GOT3 (cell line): ENCODE data around the gene KCNE4.

ENCODE experiments used
- DNase-seq: peaks from one replicate; lab custom pipeline; 2025; ENCODE audit warnings: mixed read lengths; lab: John Stamatoyannopoulos, UW

The KCNE4 gene

GRCh38 chr2:223087466-223087865 lies 35.5 kb downstream of the KCNE4 start:
- no peak for DNase-seq

DNA sequence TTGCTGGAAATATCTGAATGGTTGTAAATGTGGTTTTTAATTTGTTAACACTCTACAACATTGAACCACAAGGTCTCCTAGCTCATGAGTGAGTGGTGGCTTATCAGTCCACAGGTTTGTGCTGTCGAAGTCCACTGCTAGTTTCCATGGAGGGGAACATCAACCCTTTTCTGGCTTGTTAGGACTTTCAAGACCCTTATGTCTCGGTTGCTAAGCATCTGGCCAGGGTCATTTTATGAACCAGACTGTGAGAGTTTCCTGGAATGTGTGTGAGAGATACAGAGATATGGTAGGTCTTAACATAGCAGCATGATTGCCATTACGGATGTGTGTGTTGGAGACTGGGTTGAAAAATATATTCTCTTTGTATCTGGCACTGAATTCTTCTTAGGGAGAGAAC lies 36.9 kb downstream of the KCNE4 start:
- DNase-seq = no peak

DNA sequence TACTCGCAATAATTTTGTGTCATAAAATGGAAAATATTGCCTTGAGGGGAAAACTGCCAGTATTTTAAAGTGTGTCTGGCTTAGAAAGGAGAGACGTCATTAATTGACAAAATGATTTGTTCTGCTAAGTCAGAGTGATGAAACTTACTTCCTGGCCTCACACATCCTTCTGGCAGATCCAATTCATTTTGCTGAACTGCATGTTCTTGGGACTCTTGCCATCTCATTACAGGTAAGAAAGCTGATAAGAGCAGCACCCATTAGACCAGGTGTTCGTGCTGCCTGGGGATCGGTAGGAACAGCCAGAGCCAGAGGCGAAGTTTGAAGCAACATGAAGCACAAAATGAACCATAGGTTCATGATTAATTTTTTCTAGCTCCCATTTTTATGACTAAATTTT lies 38.0 kb downstream of the KCNE4 start:
- no peak for DNase-seq

DNA sequence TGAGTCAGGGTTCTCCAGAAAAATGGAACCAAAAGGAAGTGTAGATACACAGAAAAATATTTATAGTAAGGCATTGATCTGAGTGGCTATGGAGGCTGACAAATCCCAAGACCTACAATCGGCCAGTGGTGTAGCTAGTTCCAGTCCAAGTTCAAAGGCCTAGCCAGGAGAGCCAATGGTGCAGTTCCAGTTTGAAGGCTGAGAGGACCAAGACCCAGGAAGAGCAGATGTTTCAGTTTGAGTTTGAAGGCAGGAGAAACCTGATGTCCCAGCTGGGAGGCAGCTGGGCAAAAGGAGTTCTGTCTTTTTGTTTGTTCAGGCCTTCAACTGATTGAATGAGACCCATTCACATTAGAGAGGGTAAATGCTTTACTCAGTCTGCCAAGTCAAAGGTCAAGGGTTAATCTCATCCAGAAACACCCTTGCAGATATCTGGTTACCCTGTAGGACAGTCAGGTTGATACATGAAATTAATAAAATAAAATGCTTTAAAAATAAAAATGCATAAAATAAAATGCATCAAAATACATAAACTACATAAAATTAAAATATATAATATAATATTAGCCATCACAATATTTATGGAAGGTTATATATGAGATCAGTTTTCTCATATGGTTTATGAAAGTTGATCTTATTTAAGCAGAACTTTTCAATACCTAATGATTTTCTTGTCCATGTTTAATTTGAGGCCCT lies 38.7 kb downstream of the KCNE4 start:
- DNase-seq = no peak

- DNase-seq = no peak
These were observed 40.7 kb downstream of the KCNE4 start for GRCh38 chr2:223092667-223093066.

DNA sequence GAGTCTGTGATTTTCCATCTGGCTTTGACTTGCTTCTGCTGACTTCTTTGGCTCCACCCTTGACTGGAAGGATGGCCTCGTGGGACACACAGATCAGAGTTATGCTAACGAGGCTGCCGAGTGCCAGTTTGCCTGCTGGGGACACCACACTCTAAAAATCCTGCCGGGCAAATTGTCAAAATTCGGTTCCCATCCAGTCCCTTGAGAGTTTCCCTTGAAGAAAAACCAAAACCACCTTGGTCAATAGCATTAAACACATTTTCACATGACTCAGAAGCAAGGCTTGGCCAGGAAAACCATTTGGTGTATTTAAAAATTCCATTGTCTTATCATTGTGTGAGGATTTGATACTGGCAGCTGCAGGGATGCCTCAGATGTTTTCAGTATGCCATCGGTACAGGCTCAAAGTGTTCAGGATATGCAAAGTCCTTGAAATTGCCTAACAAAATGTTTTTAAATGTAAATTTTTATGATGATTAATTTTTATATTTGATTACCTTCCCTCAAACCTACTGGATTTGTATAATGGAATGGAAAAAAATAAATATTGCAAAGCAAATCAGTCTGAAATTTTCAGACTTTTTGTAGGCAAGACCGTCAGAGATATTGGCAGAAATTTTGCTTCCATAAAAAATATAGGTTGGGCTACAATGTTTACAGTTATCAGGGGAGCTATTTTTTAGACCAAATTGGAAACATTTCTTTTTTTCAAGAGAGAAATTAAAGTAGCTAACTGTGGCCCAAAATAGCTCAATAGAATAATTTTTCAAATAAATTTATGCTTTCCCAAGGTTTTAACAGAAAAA lies 41.6 kb downstream of the KCNE4 start:
- DNase-seq = no peak

DNA sequence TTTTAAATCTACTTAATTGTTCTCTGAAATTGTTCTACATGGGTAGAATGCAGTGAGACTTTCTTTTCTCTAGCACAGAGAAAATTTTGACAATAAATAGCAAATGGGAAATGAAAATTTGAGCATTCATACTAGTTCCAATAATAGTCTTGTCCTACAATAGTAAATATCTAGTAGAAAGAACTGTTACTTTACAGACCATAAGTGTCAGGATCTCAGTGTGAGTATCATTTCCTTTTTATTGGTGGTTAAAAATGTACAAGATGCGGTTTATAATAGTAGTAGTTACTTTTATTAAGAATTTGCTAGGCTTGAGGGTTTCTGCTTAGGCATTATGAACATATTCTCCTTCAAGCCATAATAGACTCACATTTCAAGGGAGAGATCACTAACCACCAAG lies 43.2 kb downstream of the KCNE4 start:
- DNase-seq = no peak

- DNase-seq = no peak
These were observed 44.4 kb downstream of the KCNE4 start for GRCh38 chr2:223096235-223096970.

DNA sequence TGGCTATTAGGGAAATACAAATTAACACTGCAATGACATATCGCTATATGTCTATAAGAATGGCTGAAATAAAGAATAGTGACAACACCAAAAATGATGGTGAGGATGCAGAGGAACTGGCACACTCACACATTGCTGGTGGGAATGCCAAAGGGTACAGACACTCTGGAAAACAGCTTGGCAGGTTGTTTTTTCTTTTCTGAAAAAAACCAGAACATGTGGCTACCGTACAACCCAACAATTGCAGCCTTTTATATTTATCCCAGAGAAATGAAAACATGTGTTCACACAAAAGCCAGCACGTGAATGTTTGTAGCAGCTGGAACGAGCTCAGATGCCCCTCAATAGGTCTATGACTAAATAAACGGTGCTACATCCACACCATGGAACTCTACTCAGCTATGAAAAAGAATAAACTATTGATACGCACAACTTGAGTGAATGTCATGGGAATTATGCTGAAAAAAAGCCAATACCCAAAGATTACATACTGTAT lies 45.9 kb downstream of the KCNE4 start:
- DNase-seq = no peak

- no peak for DNase-seq
These were observed 47.6 kb downstream of the KCNE4 start for GRCh38 chr2:223099561-223099960.

DNA sequence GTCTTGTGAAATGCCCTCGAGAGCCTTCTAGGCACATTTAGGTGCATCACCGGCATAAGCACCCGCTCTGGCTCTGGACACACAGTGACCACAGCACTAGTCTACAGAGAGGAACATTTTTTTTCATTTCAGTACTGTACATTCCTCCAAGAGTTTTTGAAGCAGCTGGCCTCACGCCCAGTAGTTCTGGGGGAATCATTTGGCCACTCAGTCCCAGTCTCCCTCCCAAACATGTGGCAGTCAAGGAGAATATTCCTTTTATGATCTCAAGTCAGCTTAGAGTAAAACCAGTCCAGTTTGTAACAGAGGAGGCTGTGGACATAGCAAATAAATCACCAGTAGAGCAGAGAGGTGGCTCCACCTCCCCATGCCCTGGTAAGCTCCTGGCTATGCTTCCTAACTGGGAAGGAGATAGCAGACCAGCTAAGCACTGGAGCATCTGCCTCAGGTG lies 48.1 kb downstream of the KCNE4 start:
- no peak for DNase-seq

DNA sequence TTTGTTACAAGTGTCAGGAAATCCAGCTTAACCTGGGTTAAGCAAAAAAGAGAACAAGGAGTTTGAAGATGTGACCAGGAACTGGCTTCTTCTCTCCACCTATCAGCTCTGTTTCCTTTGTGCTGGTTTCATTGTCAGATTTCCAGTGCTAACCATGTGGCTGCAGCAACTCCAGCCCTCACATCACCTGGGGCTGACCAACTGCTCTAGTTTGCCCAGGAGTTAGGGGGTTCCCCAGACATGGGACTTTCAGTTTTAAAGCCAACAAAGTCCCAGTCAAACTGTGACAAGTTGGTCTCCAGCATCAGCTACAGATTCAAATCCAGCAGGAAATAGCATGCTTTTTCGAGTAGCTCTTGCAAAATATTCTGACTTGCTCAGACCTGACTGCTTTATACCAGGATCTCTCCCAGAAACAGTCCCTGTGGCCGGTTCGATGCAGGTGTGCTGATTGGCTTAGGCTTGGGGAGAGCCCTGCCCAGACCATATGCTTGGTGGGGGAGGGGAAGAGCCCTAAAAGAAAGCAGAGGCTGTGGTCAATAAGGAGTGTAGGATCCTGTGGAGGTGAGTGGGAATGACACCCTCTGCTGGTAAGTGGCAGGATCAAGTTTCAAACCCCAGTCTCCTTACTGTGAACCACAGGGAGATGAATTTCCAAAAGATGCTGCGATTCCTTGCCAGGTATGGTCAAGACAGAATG lies 49.5 kb downstream of the KCNE4 start:
- no peak for DNase-seq

DNA sequence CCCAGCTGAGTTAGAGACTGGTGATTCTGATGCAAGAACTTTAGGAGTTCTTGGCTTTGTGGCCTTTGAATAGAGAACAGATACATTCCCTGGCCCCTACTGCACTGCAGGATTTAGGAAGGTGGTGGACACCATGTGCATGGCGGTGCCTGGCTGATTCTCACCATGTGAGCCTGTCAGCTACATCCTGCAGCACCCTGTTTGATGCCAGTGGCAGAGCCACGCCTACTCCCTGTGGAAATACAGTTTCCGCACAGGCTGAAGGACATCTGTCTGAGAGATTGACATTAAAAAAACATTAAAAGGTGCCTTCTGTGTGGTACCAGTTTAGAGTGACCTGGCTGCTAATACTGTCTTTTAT lies 50.0 kb downstream of the KCNE4 start:
- DNase-seq = no peak

DNA sequence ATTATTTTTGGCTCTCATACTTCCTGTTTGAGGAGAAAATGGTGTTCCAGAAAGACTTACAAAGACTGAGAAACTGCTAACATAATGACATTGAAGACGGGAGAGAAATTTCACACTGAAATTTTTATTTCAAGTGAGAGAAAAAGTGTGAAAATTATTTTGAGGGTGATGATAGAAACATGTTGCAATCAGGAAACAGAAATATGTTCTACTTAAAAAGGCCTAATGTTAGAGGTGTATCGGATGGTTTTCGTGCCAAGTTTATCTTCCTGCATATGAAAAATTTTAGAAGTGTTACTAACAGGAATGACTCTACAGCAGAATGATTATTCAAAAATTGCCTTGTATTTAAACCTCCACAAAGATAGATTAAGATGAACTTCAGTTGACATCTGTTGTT lies 50.5 kb downstream of the KCNE4 start:
- no peak for DNase-seq

DNA sequence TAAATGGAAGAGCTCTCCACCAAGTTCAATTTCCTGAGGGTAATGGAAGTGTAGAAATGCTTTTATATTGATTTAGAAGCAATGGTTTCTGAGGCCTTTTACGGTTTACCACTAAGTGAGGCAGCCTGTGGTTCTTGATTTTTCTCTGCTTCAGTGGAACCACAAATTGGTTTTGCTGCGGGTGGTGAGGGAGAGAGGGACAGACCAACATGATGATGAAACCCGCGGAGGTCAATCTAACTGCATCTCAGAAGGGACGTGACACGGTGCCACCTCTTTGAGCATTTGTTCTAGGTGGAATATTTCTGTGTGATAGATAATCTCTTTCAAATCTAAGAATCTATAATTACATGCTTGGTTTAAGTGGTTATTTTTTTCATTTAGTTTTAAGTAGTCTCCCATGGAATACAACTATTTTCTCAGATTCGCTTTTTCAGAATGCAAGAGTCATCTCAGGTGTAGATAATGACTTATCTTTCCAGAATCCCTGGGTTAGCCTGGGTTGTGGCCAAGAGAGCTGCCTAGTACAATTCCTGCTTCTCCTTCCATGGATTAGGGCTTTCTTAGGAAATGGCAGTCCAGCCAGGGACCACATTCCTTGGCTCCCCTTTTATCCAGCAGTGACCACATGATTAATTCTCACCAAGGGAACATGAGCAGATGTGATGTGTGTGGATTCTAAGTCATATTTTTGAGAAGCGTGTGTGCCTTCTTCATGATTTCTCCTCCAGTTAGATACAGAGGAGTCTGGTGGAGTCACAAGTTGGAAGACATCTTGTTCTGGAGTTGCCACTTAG lies 52.5 kb downstream of the KCNE4 start:
- no peak for DNase-seq
